Activated T-helper 17 cell treated with anti-CD3 and anti-CD28 coated beads, Interleukin-2, amount 50 U/mL, for 72 hours (primary cell): ENCODE data around the gene KRT83. TPM values are rescaled to one million over a fixed set of nuclear protein-coding genes. Genes with fewer than 3 reads are reported as not detected.
"Not testable (repeated sequence)": the region's sequence is repeated elsewhere in the genome, so short reads cannot be mapped to it uniquely, and the experiment has no call there.

ENCODE experiments used
- ATAC-seq: fragments of 150-1000 bp; cut with Tn5 transposase; replicated peaks from 2 replicates; pipeline ENCODE4 v1.10.0; 2021; ENCODE audit warnings: mild to moderate bottlenecking, moderate library complexity
- H3K27ac Mint-ChIP-seq: one replicate; pipeline ENCODE4 v1.8.0; 2022; ENCODE audit warnings: mixed read lengths
- H3K27me3 Mint-ChIP-seq: one replicate; pipeline ENCODE4 v1.8.0; 2022; ENCODE audit warnings: mixed read lengths
- H3K36me3 Mint-ChIP-seq: one replicate; pipeline ENCODE4 v1.8.0; 2022; ENCODE audit warnings: low read depth, mild to moderate bottlenecking, mixed read lengths
- H3K4me1 Mint-ChIP-seq: one replicate; pipeline ENCODE4 v1.8.0; 2022; ENCODE audit warnings: mixed read lengths
- H3K4me3 Mint-ChIP-seq: one replicate; pipeline ENCODE4 v1.8.0; 2022; ENCODE audit warnings: mild to moderate bottlenecking, mixed read lengths
- H3K9me3 Mint-ChIP-seq: one replicate; pipeline ENCODE4 v1.8.0; 2022; ENCODE audit warnings: mixed read lengths
- total RNA-seq, 2 donors: library from RNA; stranded (reverse); gene quantifications; one replicate each; pipeline ENCODE4 v1.2.3, GENCODE V29; 2022

The KRT83 gene
- total RNA-seq, 2 donors from 2014 or later, result not detected

GRCh38 chr12:52327830-52328500 is 6.8 kb upstream of the KRT83 start:
- Mint-ChIP-seq H3K27ac (peak overlapping the region; percentile 6), H3K36me3 (no peaks in the 10 kb centered on the region), H3K27me3 (peaks cover 7% of the 10 kb centered on the region), H3K4me1 (peaks cover 7% of the 10 kb centered on the region), H3K9me3 (no peaks in the 10 kb centered on the region), H3K4me3 (no peak overlapping the region)
- ATAC-seq, result no peak

GRCh38 chr12:52327052-52327829 is 6.0 kb upstream of the KRT83 start:
- peak overlapping the region; percentile 6 for H3K27ac Mint-ChIP-seq

GRCh38 chr12:52324153-52324444 is 2.9 kb upstream of the KRT83 start:
- ATAC-seq, result no peak
- Mint-ChIP-seq H3K36me3 (no peaks in the 10 kb centered on the region), H3K9me3 (no peaks in the 10 kb centered on the region), H3K4me3 (no peak overlapping the region), H3K4me1 (peaks cover 7% of the 10 kb centered on the region), H3K27me3 (peaks cover 27% of the 10 kb centered on the region), H3K27ac (no peak overlapping the region)

More at GRCh38 chr12:52327052-52327829, 6.0 kb upstream of the KRT83 start:
- H3K4me1 Mint-ChIP-seq, result peaks cover 7% of the 10 kb centered on the region
- ATAC-seq, result peak; percentile 98
- no peaks in the 10 kb centered on the region for H3K9me3 Mint-ChIP-seq
- H3K27me3 Mint-ChIP-seq, result peaks cover 12% of the 10 kb centered on the region
- no peak overlapping the region for H3K4me3 Mint-ChIP-seq
- no peaks in the 10 kb centered on the region for H3K36me3 Mint-ChIP-seq

- no peak overlapping the region for H3K4me3 Mint-ChIP-seq
- H3K27ac Mint-ChIP-seq, result no peak overlapping the region
- no peaks in the 10 kb centered on the region for H3K36me3 Mint-ChIP-seq
- peaks cover 7% of the 10 kb centered on the region for H3K4me1 Mint-ChIP-seq
- peaks cover 27% of the 10 kb centered on the region for H3K27me3 Mint-ChIP-seq
- ATAC-seq, result no peak
- H3K9me3 Mint-ChIP-seq, result no peaks in the 10 kb centered on the region
Observed at GRCh38 chr12:52323416-52324152, 2.4 kb upstream of the KRT83 start.

GRCh38 chr12:52323001-52323400 is 1.8 kb upstream of the KRT83 start:
- Mint-ChIP-seq H3K4me1 (peaks cover 7% of the 10 kb centered on the region), H3K36me3 (no peaks in the 10 kb centered on the region), H3K9me3 (no peaks in the 10 kb centered on the region), H3K27ac (no peak overlapping the region), H3K4me3 (no peak overlapping the region), H3K27me3 (peaks cover 27% of the 10 kb centered on the region)
- no peak for ATAC-seq

GRCh38 chr12:52322069-52322468 is 871 bp upstream of the KRT83 start:
- Mint-ChIP-seq H3K36me3 (no peaks in the 10 kb centered on the region), H3K4me3 (no peak overlapping the region), H3K27ac (no peak overlapping the region), H3K9me3 (no peaks in the 10 kb centered on the region), H3K4me1 (peaks cover 2% of the 10 kb centered on the region), H3K27me3 (peaks cover 27% of the 10 kb centered on the region)
- no peak for ATAC-seq

- H3K27me3 Mint-ChIP-seq, result peaks cover 27% of the 10 kb centered on the region
- ATAC-seq, result no peak
Observed at GRCh38 chr12:52321418-52321817, 220 bp upstream of the KRT83 start.

GRCh38 chr12:52319097-52319496 is 2.1 kb downstream of the KRT83 start:
- Mint-ChIP-seq H3K27ac (no peak overlapping the region), H3K9me3 (no peaks in the 10 kb centered on the region), H3K4me1 (no peaks in the 10 kb centered on the region), H3K27me3 (peaks cover 22% of the 10 kb centered on the region), H3K4me3 (no peak overlapping the region), H3K36me3 (no peaks in the 10 kb centered on the region)
- ATAC-seq, result no peak

More at GRCh38 chr12:52321418-52321817, 220 bp upstream of the KRT83 start:
- Mint-ChIP-seq H3K27ac (no peak overlapping the region), H3K9me3 (no peaks in the 10 kb centered on the region), H3K36me3 (no peaks in the 10 kb centered on the region), H3K4me3 (no peak overlapping the region), H3K4me1 (no peaks in the 10 kb centered on the region)

- no peaks in the 10 kb centered on the region for H3K9me3 Mint-ChIP-seq
- no peak for ATAC-seq
- no peak overlapping the region for H3K4me3 Mint-ChIP-seq
- H3K27ac Mint-ChIP-seq, result no peak overlapping the region
- no peaks in the 10 kb centered on the region for H3K4me1 Mint-ChIP-seq
- H3K36me3 Mint-ChIP-seq, result no peaks in the 10 kb centered on the region
- H3K27me3 Mint-ChIP-seq, result peaks cover 21% of the 10 kb centered on the region
Observed at GRCh38 chr12:52318241-52318990, 2.8 kb downstream of the KRT83 start.

- ATAC-seq, result no peak
- Mint-ChIP-seq H3K27me3 (peaks cover 20% of the 10 kb centered on the region), H3K4me3 (no peak overlapping the region), H3K27ac (no peak overlapping the region), H3K36me3 (no peaks in the 10 kb centered on the region), H3K4me1 (no peaks in the 10 kb centered on the region), H3K9me3 (no peaks in the 10 kb centered on the region)
Observed at GRCh38 chr12:52317468-52318052, 3.6 kb downstream of the KRT83 start.

- H3K4me3 Mint-ChIP-seq, result no peak overlapping the region
- no peak for ATAC-seq
- H3K9me3 Mint-ChIP-seq, result no peaks in the 10 kb centered on the region
- H3K27ac Mint-ChIP-seq, result no peak overlapping the region
- H3K4me1 Mint-ChIP-seq, result no peaks in the 10 kb centered on the region
- peaks cover 19% of the 10 kb centered on the region for H3K27me3 Mint-ChIP-seq
- no peaks in the 10 kb centered on the region for H3K36me3 Mint-ChIP-seq
Observed at GRCh38 chr12:52316701-52317100, 4.5 kb downstream of the KRT83 start.

- H3K36me3 Mint-ChIP-seq, result no peaks in the 10 kb centered on the region
- no peaks in the 10 kb centered on the region for H3K9me3 Mint-ChIP-seq
- no peaks in the 10 kb centered on the region for H3K4me1 Mint-ChIP-seq
- no peak for ATAC-seq
- no peak overlapping the region for H3K4me3 Mint-ChIP-seq
- H3K27me3 Mint-ChIP-seq, result peaks cover 20% of the 10 kb centered on the region
- H3K27ac Mint-ChIP-seq, result no peak overlapping the region
Observed at GRCh38 chr12:52316290-52316689, 4.9 kb downstream of the KRT83 start.

GRCh38 chr12:52315721-52316120 is 5.5 kb downstream of the KRT83 start:
- ATAC-seq, result peak; percentile 29
- not testable (repeated sequence) for H3K27ac Mint-ChIP-seq, H3K9me3 Mint-ChIP-seq, H3K4me3 Mint-ChIP-seq, H3K4me1 Mint-ChIP-seq, H3K36me3 Mint-ChIP-seq
- H3K27me3 Mint-ChIP-seq, result peaks cover 25% of the 10 kb centered on the region

- H3K9me3 Mint-ChIP-seq, result no peaks in the 10 kb centered on the region
Observed at GRCh38 chr12:52314511-52314910, 6.7 kb downstream of the KRT83 start.

More at GRCh38 chr12:52314511-52314910, 6.7 kb downstream of the KRT83 start:
- H3K27me3 Mint-ChIP-seq, result peaks cover 28% of the 10 kb centered on the region
- H3K36me3 Mint-ChIP-seq, result no peaks in the 10 kb centered on the region
- no peaks in the 10 kb centered on the region for H3K4me1 Mint-ChIP-seq
- H3K27ac Mint-ChIP-seq, result no peak overlapping the region
- no peak for ATAC-seq
- no peak overlapping the region for H3K4me3 Mint-ChIP-seq
